ENCODE results near the gene NCOA3. TPM values are rescaled to one million over a fixed set of nuclear protein-coding genes. Genes with fewer than 3 reads are reported as not detected.

NCOA3 gene
- total RNA-seq, 1 experiment from 2014 or later: 25.9 TPM

DNA sequence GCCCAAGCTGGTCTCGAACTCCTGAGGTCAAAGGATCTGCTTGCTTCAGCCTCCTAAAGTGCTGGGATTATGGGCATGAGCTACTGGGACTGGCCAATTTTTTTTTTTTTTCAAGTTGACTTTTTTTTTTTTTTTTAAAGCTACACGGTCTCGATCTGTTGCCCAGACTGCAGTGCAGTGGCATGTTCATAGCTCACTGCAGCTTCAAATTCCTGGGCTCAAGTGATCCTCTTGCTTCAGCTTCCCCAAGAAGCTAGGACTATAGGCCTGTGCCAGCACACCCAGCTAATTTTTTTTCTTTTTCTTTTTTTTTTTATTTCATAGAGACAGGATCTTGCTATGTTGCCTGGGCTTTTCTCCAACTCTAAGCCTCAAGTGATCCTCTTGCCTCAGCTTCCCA, 59.5 kb downstream of the NCOA3 start:
- H3K27ac ChIP-seq (ENCODE audit: low read depth, low read length): no peak overlapping the region
- H3K27me3 ChIP-seq (ENCODE audit: insufficient read depth, low read length): no peaks in the 10 kb centered on the region
- no peak for DNase-seq (ENCODE audit: low read depth, low spot score)
- H3K79me2 ChIP-seq (ENCODE audit: insufficient read depth, low read length): peaks cover 46% of the 10 kb centered on the region
- no peaks in the 10 kb centered on the region for H3K9me2 ChIP-seq (ENCODE audit: insufficient read depth)
- H3K9ac ChIP-seq (ENCODE audit: low read length): no peak overlapping the region
- peaks cover 32 to 48% of the 10 kb centered on the region in 2 experiments for H3K4me1 ChIP-seq (ENCODE audit: control insufficient read depth in 1 of 2, insufficient read depth in 2 of 2, low read length in 2 of 2)
- TF ChIP-seq EZH2 (IDR thresholded peaks at IDR 0.05): no peak
- TF ChIP-seq EZH2phosphoT487 (IDR thresholded peaks at IDR 0.05; ENCODE audit: borderline replicate concordance): no peak
- TF ChIP-seq, protein P1, sequence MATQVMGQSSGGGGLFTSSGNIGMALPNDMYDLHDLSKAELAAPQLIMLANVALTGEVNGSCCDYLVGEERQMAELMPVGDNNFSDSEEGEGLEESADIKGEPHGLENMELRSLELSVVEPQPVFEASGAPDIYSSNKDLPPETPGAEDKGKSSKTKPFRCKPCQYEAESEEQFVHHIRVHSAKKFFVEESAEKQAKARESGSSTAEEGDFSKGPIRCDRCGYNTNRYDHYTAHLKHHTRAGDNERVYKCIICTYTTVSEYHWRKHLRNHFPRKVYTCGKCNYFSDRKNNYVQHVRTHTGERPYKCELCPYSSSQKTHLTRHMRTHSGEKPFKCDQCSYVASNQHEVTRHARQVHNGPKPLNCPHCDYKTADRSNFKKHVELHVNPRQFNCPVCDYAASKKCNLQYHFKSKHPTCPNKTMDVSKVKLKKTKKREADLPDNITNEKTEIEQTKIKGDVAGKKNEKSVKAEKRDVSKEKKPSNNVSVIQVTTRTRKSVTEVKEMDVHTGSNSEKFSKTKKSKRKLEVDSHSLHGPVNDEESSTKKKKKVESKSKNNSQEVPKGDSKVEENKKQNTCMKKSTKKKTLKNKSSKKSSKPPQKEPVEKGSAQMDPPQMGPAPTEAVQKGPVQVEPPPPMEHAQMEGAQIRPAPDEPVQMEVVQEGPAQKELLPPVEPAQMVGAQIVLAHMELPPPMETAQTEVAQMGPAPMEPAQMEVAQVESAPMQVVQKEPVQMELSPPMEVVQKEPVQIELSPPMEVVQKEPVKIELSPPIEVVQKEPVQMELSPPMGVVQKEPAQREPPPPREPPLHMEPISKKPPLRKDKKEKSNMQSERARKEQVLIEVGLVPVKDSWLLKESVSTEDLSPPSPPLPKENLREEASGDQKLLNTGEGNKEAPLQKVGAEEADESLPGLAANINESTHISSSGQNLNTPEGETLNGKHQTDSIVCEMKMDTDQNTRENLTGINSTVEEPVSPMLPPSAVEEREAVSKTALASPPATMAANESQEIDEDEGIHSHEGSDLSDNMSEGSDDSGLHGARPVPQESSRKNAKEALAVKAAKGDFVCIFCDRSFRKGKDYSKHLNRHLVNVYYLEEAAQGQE (IDR thresholded peaks at IDR 0.05; ENCODE audit: low read depth): no peak
- no peak for TF ChIP-seq SRF (IDR thresholded peaks at IDR 0.05; ENCODE audit: low read depth)
- TF ChIP-seq YY1 (IDR thresholded peaks at IDR 0.05; ENCODE audit: extremely low read depth, insufficient replicate concordance, low read depth, low read length): no peak
- no peak for TF ChIP-seq POLR2AphosphoS5 (IDR thresholded peaks at IDR 0.05; ENCODE audit: low read depth, low read length)
- TF ChIP-seq RAD21 (IDR thresholded peaks at IDR 0.05; ENCODE audit: low read depth): no peak
- TF ChIP-seq ZFX (IDR thresholded peaks at IDR 0.05): no peak
- TF ChIP-seq JUND (IDR thresholded peaks at IDR 0.05): no peak
- TF ChIP-seq CEBPB (IDR thresholded peaks at IDR 0.05; ENCODE audit: low read depth): no peak
- TF ChIP-seq, protein P2, sequence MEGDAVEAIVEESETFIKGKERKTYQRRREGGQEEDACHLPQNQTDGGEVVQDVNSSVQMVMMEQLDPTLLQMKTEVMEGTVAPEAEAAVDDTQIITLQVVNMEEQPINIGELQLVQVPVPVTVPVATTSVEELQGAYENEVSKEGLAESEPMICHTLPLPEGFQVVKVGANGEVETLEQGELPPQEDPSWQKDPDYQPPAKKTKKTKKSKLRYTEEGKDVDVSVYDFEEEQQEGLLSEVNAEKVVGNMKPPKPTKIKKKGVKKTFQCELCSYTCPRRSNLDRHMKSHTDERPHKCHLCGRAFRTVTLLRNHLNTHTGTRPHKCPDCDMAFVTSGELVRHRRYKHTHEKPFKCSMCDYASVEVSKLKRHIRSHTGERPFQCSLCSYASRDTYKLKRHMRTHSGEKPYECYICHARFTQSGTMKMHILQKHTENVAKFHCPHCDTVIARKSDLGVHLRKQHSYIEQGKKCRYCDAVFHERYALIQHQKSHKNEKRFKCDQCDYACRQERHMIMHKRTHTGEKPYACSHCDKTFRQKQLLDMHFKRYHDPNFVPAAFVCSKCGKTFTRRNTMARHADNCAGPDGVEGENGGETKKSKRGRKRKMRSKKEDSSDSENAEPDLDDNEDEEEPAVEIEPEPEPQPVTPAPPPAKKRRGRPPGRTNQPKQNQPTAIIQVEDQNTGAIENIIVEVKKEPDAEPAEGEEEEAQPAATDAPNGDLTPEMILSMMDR (IDR thresholded peaks at IDR 0.05 in 2 of 3, conservative IDR thresholded peaks at IDR 0.05 in 1 of 3; ENCODE audit: borderline replicate concordance in 1 of 3, insufficient read depth in 1 of 3, low read depth in 2 of 3, low read length in 2 of 3): no peak
- no peak for TF ChIP-seq TCF7L2 (IDR thresholded peaks at IDR 0.05; ENCODE audit: borderline replicate concordance, extremely low read depth, insufficient read depth, insufficient read length)
- no peak for TF ChIP-seq SP1 (IDR thresholded peaks at IDR 0.05; ENCODE audit: low read depth)
- TF ChIP-seq, protein P3, sequence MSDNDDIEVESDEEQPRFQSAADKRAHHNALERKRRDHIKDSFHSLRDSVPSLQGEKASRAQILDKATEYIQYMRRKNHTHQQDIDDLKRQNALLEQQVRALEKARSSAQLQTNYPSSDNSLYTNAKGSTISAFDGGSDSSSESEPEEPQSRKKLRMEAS (IDR thresholded peaks at IDR 0.05): no peak
- TF ChIP-seq SIN3A (IDR thresholded peaks at IDR 0.05; ENCODE audit: low read depth): no peak
- no peak for TF ChIP-seq POLR2A (IDR thresholded peaks at IDR 0.05; ENCODE audit: borderline replicate concordance, extremely low read depth, insufficient read depth, insufficient read length)
- no peak for TF ChIP-seq FOSL1 (IDR thresholded peaks at IDR 0.05; ENCODE audit: low read depth)
- BruUV-seq (replicated peaks): no TSS peak
- POLR2A ChIA-PET: interaction anchor here (0.7 kb wide), 1 partner anchor 38 kb away, joined by 5 read pairs; no protein-coding TSS in a partner anchor
- CTCF ChIA-PET: interaction anchor here (1.5 kb wide), 1 partner anchor 60 kb away, joined by 6 read pairs; no protein-coding TSS in a partner anchor
- no peaks in the 10 kb centered on the region for H3K9me3 ChIP-seq (ENCODE audit: control insufficient read depth in 1 of 2, insufficient read depth in 1 of 2, low read depth in 1 of 2, low read length in 2 of 2)
- H3K4me2 ChIP-seq (ENCODE audit: low read length): no peak overlapping the region
- no peaks in the 10 kb centered on the region for H4K20me1 ChIP-seq (ENCODE audit: insufficient read depth)
- no peaks in the 10 kb centered on the region for H3K36me3 ChIP-seq (ENCODE audit: control insufficient read depth in 1 of 2, insufficient read depth in 2 of 2, low read length in 2 of 2)
- H3K4me3 ChIP-seq (replicated peaks in 1 of 2; ENCODE audit: low read depth in 1 of 2, low read length in 2 of 2): no peak overlapping the region
- ATAC-seq: no peak
- intact Hi-C loops (cut with micrococcal nuclease): no loop called here
- RAD21 ChIA-PET (ENCODE audit: low non-redundant PET in 1 of 2, low total read pairs in 2 of 2, uncharacterized antibody in 2 of 2, unreplicated experiment in 2 of 2): interaction anchor here (0.6 to 0.9 kb wide), 2 partner anchors 40 to 747 kb away, joined by 3 to 4 read pairs; no protein-coding TSS in a partner anchor
- H2AFZ ChIP-seq (ENCODE audit: low read depth, low read length, poor library complexity, severe bottlenecking): no peak overlapping the region

Measured in HCT116 (cell line).